HG03060 (cell line): Measurements from ENCODE around the gene ARHGAP5.

Experiments used
- ATAC-seq: cut with Tn5 transposase; IDR thresholded peaks from one replicate; pipeline ENCODE4 v1.9.1; 2021; ENCODE audit warnings: low read depth, moderate number of reproducible peaks; ENCODE audit not compliant: unreplicated experiment

ARHGAP5 gene

GRCh38 chr14:32077081-32078022 is at the start of gene ARHGAP5:
Gene ARHGAP5, plus strand, starts transcription at chr14:32077304. Its CDS starts 13,366 bp downstream, at chr14:32090670.
- no peak for ATAC-seq

- no peak for ATAC-seq
Measured at GRCh38 chr14:32028599-32028998, 48.5 kb upstream of the ARHGAP5 start.

- no peak for ATAC-seq
Measured at GRCh38 chr14:32033543-32033942, 43.6 kb upstream of the ARHGAP5 start.

GRCh38 chr14:32038876-32039275 is 38.2 kb upstream of the ARHGAP5 start:
- no peak for ATAC-seq

- no peak for ATAC-seq
Measured at GRCh38 chr14:32039401-32040030, 37.6 kb upstream of the ARHGAP5 start.

GRCh38 chr14:32043624-32044023 is 33.5 kb upstream of the ARHGAP5 start:
- no peak for ATAC-seq

GRCh38 chr14:32044454-32044853 is 32.6 kb upstream of the ARHGAP5 start:
- ATAC-seq, result no peak

- no peak for ATAC-seq
Measured at GRCh38 chr14:32047791-32048190, 29.3 kb upstream of the ARHGAP5 start.

- no peak for ATAC-seq
Measured at GRCh38 chr14:32049361-32050088, 27.6 kb upstream of the ARHGAP5 start.

GRCh38 chr14:32050878-32051277 is 26.2 kb upstream of the ARHGAP5 start:
- ATAC-seq, result no peak

- no peak for ATAC-seq
Measured at GRCh38 chr14:32054536-32054935, 22.6 kb upstream of the ARHGAP5 start.

GRCh38 chr14:32055175-32055574 is 21.9 kb upstream of the ARHGAP5 start:
- ATAC-seq, result no peak

GRCh38 chr14:32059702-32060101 is 17.4 kb upstream of the ARHGAP5 start:
- ATAC-seq, result no peak

- no peak for ATAC-seq
Measured at GRCh38 chr14:32064931-32065330, 12.2 kb upstream of the ARHGAP5 start.

- ATAC-seq, result no peak
Measured at GRCh38 chr14:32068708-32069107, 8.4 kb upstream of the ARHGAP5 start.

GRCh38 chr14:32070282-32070681 is 6.8 kb upstream of the ARHGAP5 start:
- no peak for ATAC-seq

GRCh38 chr14:32072676-32073075 is 4.4 kb upstream of the ARHGAP5 start:
- ATAC-seq, result no peak

- ATAC-seq, result no peak
Measured at GRCh38 chr14:32073537-32074189, 3.4 kb upstream of the ARHGAP5 start.

- no peak for ATAC-seq
Measured at GRCh38 chr14:32074887-32075572, 2.1 kb upstream of the ARHGAP5 start.

- ATAC-seq, result no peak
Measured at GRCh38 chr14:32075672-32076277, 1.3 kb upstream of the ARHGAP5 start.
